ENCODE data around the gene RAB4A.
"Not testable (repeated sequence)": the region's sequence is repeated elsewhere in the genome, so short reads cannot be mapped to it uniquely, and the experiment has no call there.

The RAB4A gene

DNA sequence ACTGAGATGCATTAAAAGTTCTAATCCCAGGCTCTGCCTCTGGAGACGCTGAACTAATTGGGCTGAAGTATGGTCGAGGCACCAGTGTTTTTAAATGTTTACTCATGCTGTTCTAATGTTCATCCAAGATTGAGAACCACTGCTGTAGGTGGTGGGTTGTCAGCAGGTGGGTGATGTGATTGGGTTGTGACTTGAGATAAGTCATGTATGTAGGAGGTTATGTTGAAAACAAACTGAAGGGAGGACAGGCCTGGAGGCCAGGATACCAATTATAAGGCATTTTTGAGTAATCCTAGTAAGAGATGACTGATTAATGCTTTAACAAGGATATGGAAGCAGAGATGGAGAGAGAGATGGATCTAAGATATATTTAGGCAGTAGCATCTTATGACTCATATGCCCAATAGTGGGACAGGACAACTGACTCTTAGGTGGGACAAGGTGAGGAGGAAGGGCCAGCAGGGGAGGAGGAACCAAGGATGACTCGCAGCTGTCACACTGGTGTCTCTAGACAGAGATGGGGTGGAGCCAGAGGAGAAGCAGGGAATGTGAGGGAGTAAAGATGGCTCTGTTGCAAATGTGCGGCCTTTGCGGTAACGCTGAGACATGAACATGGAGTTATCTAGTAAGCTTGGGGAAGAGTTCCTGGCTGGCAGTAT, 29.3 kb downstream of the RAB4A start:
- DNase-seq: no peak

DNA sequence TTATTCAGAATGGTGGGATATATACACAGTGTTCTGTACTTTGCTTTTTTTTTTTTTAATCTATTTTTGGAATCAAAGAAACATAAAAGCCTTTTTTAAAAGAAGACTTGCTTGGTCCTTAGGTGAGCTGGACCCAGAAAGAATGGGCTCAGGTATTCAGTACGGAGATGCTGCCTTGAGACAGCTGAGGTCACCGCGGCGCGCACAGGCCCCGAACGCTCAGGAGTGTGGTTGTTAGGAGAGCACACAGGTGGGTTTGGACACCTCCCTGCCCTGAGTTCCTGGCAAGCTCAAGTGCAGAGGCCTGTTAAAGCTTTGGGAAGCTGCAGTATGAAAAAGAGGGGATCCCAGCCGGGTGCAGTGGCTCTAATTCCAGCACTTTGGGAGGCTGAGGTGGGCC, 31.8 kb downstream of the RAB4A start:
- DNase-seq: no peak

DNA sequence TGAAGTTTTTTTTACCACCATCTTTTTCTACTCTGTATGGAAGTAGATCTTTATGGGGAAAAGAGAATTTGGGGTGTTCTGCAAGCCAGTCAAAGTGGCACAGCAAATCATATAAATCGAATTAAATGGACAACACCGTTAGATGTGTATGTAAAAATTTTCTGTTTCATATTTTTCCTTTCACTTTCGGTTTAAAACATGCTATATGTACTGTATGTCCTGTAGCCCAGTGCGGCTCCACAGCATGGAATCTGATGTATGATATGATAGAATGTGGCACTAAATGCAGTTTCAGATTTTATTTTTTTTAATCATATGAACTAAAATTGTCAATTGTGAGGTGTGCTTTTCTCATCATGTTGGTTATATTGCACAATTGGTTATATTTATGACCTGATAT, 32.9 kb downstream of the RAB4A start:
- DNase-seq: no peak

DNA sequence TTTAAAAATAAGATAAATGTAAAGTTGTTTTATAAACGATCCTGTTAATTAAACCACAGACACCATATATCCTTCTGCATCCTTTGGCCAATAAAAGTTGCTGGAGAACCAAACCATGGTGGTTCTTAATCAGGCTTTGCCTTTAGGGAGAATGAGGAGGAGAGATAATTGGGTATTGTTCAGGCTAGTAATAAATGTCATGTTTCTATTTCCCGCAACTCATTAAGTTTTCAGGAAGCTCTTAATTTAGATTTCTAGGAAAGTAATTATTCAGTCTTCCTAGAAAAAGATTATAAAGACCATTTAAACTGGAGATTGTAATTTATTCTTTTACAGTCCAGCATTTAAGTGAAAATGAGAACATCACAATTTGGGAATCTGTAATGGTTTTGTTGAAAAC, 34.5 kb downstream of the RAB4A start:
- DNase-seq: no peak

DNA sequence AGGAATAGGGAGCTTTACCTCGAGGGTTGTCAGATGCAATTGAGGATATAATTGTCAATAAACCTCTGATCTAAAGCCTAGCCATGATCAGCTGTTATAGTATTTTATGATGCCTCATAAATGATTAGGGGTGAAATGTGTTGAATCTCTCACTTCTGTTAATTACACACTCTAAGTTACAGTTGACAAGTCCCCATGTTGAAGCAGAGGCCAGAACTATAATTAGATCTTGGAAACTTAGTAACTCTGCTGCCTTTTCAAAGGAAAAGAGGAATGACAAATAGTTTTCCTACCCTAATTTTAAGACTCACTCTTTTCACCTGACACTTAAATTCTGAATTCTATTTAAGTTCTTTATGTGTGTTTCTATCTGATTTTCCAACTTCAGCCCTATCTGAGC, 38.2 kb downstream of the RAB4A start:
- no peak for DNase-seq

DNA sequence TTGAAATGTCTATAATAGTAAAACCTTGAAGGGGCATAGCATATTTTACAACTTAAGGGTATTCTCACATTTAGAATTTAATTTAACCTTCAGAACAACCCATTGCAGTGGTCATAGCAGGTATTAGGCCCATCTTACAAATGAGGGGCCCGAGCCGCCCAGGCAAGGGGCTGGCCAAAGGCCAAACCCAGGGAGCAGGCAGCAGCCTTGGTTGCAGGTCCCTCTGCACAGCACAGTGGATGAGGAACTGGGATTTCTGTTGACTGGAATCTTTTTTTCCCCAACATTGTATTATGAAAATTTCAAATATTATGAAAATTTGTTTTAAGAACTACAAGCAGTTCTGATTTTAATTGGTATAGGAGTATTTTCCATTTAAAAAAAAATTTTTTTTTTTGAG, 38.8 kb downstream of the RAB4A start:
- no peak for DNase-seq

DNA sequence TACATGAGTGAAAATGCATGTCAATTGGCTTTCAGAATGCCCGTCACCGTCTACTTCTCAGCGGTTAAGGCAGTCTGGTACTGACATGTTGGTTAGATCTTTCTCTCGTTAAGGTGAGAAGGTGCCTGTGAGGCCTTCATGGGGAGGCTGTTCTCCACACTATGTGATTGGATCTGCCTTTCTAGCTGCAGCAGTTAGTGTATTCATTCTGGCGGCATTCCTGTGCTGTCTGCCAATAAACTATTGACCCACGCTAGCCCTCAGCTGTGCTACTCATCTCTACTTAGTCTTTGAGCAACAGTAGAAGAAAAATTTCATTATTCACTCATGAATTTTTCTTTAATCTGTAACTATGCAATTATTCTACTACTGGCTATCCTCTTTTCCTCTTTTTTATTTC, 39.9 kb downstream of the RAB4A start:
- no peak for DNase-seq

DNA sequence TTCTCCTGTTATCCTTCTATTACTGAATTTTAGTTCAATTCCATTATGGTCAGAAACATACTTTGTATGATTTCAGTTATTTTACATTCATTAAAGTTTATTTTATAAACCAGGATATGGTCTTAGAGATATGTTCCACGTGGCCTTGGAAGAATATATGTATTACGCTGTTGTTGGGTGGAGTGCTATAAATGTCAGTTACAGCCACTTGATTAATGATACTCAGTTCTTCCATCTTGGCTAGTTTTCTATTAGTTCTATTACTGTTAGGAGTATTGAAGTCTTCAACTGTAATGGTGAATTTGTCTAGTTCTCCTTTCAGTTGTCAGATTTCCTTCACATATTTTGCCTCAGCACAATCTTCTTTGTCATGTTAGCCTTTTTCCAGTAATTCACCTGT, 45.3 kb downstream of the RAB4A start:
- no peak for DNase-seq

DNA sequence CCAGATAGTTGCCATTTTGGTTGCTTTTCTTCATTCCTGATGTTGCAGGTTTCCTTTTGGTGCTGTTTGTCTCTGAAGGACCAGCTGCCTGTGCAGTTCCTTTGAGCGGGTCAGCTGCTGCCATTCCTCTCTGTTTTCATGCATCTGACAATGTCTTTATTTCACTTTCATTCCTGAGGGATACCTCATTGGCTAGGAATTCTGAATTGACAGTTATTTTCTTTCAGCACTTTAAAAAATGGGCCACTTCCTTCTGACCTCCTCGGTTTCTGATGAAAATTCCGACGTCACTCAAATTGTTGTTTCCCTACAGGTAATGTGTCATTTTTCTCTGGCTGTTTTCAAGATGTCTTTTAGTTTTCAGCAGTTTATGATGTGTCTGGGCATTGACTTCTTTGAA, 47.1 kb downstream of the RAB4A start:
- no peak for DNase-seq

DNA sequence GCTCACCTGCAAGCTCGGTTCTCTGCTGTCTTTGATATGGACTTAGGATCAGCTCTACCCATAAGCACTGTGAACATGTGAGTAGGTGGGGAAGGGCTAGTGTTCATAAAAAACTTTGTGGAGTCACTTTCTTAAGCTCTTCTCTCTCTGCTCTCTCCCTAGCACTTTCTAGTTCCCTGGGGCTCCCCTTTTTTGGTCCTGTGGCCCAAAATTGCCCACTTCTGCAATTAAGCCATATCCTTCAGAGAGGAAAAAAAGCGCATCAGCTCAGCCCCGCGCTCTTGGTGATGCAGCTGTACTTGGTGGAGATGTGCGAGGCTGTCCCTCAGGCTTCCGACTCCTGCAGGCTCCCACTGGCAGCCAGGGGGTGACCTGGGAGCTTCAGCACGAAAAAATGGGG, 48.6 kb downstream of the RAB4A start:
- no peak for DNase-seq

DNA sequence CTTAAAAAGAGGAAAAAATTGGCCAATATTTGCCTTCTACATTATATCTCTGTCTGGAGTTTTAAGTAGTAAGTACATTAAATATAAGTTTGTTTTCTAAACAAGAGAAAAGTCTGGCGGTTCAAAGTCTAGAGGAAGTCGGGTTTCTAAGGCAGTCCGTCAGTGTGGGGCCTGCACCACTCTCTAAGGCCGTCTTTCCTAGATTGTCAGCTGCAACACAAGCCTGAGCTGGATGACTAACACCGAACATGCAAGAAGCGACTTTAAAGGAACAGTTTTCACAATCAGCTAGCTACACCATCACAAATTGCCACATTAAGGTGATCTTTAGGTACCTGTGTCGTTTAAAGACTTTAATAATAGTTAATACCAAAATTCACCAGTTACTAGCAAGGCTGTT, 52.3 kb downstream of the RAB4A start:
- DNase-seq: no peak

DNA sequence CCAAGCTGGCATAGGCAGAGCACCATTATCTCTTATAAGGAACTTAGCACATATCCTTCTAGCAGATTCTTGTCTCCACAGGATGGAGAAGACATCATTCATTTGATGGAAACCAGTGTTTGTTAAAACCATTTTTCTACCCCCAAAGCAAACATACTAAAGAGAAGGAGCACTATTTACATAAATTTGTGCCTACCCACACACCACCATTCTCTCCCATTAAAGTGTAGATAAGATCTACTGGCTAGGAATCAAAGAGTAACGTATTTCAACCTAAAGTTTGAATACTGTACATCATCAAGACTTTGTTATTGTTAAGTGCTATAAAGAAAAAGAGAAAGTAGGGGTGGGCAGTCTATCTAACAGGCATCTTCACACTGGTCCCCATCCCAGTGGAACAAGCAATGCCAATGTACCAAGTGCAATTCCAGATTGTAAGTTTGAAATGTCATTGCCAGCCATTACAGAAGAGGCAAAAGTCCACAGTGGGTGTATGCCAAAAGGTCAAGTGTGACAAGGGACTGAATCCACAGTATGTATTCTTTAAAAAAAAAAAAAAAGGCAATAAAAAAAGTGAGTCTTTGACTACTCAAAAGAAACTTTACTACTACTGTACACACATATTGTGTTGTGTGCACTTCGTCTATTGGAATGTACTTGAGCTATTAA, 53.1 kb downstream of the RAB4A start:
- DNase-seq: no peak

DNA sequence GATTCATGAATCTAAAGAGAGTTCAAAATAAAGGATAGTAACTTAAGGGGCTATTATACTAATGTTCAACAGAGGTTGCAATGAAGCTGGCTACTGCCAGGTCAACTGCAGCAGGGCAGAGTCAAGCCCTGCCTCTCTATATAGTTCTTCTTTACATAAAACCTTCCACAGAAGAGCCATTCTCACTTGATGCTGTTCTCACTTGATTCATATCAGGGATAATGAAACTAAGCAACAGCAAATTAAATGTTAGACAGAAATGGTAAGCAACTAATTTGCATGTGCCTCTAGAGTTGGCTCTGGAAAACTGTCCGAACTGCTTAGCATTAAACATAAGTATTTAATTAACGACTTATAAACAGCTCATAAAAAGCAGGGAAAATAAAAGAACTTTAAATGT, 54.5 kb downstream of the RAB4A start:
- no peak for DNase-seq

DNA sequence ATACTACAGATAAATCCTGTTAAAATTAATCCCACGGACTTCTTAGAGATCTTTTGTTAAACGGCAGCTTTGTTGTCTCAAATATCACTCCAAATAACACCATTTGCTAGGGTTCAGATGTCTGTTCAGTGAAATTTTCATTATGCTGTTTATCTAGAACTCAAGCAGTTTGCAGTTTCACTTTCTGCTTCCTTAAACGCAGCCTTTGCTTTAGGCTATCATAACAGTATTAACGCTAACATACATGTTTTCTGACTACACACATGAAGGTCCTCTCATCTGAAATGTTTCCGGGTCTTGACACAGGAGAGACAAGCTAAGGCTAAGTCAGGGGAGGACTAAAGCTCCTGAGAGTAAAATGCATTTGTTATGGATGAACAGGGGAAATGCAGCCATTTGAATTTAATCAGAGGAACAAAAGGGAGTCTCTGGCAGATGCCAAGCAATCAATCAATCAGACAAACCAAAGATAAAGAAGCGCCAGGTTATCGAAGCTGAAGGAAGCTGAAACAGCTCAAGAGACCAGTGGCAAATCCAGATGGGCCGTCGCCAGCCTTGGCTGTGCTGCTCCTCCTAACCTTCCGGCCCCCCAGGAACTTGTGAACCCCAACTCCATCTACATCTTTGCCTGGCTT, 55.1 kb downstream of the RAB4A start:
- no peak for DNase-seq

DNA sequence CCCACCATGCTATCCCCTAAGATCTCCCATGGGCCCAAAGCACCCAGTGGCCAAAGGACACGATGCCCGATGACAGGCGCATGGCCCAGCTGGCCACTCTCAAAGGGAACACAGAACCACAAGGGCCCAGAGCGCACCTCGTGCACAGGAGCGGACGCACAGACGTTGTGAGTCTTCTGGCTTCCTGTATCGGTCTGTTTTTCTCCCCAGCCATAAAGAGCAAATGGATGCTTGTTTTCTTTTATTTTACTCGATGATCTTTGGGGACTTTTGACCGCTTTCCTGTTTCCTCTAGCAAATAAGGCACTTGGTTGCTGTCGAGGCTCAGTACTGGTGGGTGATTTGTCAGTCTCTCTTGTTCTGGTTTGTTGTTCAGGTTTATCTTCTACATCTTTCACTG, 55.7 kb downstream of the RAB4A start:
- no peak for DNase-seq

DNA sequence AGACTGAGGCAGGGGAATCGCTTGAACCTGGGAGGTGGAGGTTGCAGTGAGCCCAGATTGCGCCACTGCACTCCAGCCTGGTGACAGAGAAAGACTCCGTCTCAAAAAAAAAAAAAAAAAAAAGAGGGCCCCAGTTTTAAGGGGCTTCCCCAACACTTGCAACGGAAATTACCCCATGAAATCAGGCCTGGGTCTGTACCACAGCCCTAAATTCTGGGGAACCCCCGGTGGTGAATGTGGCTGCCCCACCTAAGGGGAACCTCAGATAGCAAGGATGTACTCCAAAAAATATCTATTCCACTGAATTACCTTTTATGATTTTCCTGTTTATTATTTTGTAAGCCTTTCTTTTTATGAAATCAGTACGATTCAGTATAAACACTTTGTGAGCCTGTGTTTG, 56.9 kb downstream of the RAB4A start:
- not testable (repeated sequence) for DNase-seq

DNA sequence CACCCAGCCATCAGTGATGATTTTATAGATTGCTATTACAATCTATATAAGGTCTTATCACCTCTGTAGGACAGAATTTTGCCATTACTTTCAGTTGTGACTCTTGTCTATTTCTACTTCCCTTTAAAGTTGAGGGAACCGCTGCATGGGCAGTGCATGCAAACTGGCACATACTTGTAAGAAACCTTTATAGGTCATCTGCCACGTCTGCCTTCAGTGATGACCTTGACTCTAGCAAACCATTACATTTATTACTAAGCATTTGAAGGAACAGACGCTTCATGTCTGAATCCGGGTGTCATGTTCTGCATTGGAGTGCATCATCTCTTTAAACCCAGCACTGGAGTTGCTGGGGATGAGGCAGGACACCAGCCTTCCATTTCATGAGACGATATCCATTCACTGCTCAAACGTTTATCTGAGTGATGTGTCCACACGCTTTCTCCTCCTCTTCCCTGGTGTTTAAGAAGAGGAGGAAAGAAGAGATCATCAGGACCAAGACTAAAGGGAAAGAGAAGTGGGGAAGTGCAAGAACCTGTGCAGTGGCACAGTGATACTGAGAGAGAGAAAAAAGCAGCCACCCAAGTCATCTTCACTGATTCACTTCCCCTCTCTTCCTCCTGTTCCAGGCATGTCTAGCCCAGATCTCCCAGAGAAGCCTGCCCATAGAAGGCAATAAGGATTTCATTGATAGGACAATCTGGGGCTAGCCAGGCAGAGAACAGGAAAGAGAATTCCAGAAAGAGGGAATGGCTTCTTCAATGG, 57.9 kb downstream of the RAB4A start:
- DNase-seq: no peak

DNA sequence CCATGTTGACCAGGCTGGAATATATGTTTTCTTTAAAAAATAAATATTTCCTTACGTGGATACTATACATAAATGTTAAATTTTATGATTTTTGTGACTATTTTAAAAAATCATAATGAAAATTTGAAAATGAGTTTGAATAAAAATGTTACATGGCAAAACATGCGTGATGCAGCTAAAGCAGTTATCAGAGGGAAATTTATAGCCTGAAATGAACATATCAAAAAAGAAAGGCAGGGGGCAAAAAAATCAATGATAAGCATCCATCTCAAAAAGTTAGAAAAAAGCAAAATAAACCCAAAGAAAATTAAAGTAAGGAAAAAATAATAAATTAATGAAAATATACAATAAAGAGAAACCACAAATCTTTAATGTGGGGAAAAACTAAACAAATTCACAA, 63.4 kb downstream of the RAB4A start:
- no peak for DNase-seq

DNA sequence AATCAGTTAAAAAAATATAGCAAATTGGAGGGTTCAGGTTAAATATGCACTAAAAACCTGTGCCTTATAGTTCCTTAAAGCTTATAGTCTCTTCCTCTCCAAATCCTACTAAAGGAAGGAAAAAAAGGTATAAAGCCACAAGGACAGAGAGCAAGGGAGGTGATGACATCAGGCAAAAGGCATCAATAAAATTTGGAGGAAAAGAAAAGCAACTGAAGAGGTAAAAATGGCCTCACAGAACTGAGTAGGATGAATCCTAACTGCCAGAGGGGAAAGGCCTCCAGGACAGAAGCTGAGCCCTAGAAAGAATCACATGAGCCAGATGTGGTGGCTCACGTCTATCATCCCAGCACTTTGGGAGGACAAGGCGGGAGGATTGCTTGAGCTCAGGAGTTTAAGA, 63.8 kb downstream of the RAB4A start:
- DNase-seq: no peak

DNA sequence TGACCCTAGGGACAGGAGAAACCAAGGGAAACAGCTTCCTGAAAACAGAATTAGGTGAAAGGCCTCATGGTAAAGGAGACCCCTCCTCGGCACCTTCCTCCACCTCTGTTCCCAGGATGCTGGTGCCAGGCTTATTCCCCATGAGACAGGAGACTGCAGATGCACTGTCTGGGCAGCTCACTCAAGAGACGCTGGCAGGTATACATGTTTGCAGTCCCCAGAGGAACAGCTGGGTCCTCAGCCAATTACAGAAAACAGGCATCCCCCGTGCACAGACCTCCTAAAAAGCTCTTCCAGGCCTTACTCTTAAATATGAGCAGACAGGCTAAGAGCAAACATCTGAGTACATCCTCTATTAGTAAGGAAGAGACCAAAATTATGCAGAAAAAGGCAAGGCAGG, 65.4 kb downstream of the RAB4A start:
- DNase-seq: no peak

DNA sequence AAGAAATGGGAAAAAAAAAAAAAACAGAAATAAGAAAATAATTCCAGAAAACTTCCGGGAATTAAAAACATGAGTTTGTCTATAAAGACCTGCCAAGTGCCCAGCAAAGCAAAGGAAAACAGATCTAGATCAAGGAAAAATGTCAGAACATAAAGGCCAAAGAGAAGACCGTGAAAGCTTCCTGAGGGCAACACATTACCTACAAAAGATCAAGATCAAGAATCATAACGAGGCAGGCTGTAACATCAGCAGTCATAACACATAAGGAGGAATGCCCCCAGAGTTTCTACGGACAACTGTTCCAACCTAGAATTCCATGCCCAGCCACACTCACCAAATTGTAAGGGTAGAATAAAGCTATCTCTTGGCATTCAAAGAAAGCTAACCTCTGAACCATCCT, 68.2 kb downstream of the RAB4A start:
- DNase-seq: no peak

DNA sequence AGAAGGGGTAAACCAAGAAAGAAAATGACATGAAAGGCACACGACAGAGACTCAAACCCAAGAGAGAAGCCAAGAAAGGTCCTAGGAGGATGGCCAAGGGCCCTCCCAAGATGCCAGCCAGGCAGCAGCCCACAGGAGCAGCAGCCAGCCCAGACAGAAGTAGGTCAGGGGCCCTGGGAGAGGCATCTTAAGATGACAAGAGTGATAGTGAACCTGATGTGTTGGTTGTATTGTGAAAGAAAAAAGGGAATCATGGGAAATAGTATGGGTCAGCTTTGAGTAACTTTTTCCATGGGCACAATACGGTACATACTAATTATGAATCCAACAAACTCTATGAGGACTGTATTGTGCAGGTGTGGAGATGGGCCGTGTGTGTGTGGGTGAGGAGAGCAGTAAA, 68.6 kb downstream of the RAB4A start:
- DNase-seq: no peak

DNA sequence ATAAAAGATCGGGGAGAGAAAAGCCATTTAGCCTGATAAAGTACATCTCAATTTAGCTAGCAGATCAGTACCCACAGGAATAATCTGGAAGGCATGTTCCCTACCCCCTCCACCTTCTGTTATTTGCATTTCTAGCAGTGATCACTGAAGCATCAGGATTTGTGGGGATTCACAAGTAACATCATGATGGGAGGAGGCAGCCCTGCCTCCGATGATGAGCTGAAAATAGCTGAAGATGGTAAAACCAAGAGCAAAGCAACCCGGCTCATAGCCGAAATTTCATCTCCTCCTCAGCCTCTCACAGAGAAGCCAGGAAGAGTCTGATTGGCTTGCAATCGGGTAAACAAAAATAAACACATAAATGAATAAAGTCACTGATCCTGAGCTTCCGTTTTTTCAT, 69.6 kb downstream of the RAB4A start:
- DNase-seq: no peak

Data from right forelimb (tissue), 1 donor.